HG02623 (cell line): ENCODE results near the gene NDST3.
"Not testable (repeated sequence)": the region's sequence is repeated elsewhere in the genome, so short reads cannot be mapped to it uniquely, and the experiment has no call there.

ENCODE experiments used
- ATAC-seq: cut with Tn5 transposase; IDR thresholded peaks from one replicate; pipeline ENCODE4 v1.9.1; 2021; ENCODE audit warnings: moderate library complexity; ENCODE audit not compliant: unreplicated experiment

Gene NDST3

GRCh38 chr4:118265312-118266144, 231.2 kb downstream of the NDST3 start:
- peak; percentile 51 for ATAC-seq

- ATAC-seq: not testable (repeated sequence)
Observed at GRCh38 chr4:118266145-118266496, 231.8 kb downstream of the NDST3 start.

DNA sequence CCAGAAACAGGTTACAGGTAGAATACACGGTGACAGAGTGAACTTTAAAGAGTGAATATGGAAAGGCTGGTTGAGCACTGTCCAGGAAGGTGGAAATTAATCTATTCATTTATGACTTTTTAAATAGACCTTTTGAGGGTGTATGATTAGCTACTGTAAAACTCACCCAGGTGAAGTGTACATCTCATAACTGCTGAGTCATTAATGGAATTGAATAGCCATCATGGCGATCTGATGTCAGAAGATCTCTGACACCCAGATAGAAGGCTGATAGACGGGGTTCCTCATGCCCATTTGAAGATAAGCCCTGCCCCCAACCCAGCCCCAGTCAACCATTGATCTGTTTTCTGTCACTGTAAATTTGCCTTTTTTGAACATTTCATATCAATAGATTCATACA, 234.5 kb downstream of the NDST3 start:
- ATAC-seq: no peak

- no peak for ATAC-seq
Observed at GRCh38 chr4:118270492-118270891, 236.2 kb downstream of the NDST3 start.

DNA sequence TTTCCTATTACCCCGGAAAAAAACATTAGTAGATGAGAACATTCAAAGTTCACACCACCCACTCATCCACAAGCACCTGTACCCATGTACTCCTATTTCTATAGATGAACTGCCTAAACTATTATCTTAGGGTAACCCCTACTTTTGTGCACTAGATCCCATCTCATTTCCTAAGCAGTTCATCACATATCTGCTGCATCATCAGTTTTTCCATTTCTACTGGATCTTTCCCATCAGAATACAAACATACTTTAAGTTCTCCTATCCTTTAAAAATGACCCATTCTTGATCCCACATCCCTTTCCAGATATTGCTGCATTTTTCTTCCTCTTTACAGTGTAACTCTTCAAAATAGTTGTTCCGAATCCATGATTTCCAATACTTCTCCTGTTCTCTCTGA, 237.5 kb downstream of the NDST3 start:
- no peak for ATAC-seq

- no peak for ATAC-seq
Observed at GRCh38 chr4:118273642-118274041, 239.4 kb downstream of the NDST3 start.

GRCh38 chr4:118276580-118276979, 242.3 kb downstream of the NDST3 start:
- ATAC-seq: no peak

DNA sequence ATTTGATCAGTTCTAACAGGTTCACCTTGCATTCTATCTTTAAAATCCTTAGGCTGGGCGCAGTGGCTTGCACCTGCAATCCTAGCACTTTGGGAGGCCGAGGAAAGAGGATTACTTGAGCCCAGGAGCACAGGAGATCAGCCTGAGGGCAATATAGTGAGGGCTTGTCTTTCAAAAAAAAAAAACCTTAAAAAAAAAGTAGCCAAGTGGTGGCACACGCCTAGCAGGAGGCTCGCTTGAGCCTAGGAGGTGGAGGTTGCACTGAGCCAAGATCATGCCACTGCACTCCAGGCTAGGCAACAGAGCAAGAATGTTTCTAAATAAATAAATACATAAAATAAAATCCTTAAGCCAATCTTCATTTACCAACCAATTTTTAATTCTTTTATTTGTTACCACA, 243.0 kb downstream of the NDST3 start:
- ATAC-seq: no peak

DNA sequence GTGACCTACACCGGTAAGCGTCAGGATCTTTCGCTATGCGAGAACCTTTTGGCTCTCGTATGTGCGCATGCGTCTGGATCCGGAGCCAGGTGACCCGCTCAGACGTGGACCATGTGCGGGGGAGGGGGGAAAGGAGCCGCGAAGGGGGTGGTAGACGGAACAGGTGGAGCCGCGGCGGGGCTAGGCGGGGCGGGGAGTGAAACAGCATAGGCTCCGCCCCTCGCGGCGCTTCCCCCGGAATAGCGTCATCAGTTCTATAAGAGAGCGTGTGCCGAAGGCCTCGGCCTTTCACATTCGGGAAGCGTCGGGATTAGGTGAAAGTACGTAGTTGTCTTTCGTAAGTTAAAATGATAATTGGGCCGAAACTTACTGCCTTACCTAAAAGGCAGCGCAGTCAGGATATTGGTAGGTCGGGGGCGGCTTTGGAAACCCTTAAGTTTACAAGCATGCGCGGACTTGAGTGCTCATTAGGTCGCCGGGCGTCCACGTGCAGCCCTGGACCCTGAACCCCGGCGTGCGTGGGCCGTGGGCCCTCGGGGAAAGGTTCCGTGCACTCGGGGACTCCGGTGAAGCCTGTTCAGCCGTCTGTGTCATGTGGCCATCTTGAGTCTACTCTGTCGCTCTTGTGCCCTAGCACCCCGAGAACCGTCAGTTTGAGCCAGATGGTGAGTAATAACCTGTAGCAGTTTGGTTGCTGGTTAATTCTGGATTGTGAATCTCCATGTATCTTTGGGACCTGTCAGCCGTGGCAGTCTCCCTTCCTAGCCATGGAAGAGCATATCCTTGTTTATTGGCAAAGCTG, 244.4 kb downstream of the NDST3 start:
- peak; percentile 78 for ATAC-seq

GRCh38 chr4:118279328-118279727, 245.0 kb downstream of the NDST3 start:
- ATAC-seq: no peak

DNA sequence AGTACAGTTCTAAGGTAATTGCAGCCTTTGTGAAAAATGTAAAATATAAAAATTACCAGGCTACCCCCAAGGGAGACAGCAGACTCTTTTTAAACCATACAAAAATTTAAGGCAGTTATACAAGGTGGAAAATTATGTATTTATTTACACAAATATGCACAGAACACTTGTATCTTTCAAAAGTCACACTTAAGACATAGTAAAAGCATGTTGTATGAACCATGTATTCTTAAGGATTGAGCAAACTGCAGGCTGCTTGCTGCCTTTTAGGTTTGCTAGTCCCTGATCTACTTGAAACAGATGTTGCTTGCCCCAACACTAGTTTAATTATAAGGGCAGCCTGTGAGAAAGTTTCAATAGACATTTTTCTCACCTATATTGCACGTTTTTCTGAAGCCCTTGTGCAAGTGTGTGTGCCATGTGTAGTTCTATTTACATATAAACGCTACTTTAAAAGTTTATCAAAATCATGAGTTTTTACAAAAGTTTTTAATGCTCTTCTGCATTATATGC, 245.7 kb downstream of the NDST3 start:
- ATAC-seq: no peak

- ATAC-seq: peak; percentile 22
Observed at GRCh38 chr4:118280501-118281218, 246.4 kb downstream of the NDST3 start.

- ATAC-seq: no peak
Observed at GRCh38 chr4:118281611-118282442, 247.5 kb downstream of the NDST3 start.

DNA sequence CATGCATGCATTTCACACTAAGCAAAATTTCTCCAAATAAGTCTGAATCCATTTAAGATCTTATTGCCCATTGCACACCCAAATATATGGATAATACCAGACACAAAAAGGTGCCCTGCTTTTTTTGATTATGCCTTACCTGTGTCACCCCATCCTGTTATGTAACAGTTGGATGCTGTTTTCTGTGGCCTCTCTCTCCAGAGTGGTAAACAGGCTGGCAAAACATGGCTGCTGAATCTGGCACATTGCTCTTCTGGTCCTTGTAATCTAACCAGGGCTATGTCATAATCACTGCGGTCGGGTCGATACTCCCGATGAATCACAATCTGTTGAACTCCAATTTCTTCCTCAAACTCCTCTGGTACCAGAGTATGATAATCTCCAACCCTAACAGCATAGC, 248.4 kb downstream of the NDST3 start:
- no peak for ATAC-seq

GRCh38 chr4:118284169-118284568, 249.9 kb downstream of the NDST3 start:
- peak; percentile 47 for ATAC-seq

DNA sequence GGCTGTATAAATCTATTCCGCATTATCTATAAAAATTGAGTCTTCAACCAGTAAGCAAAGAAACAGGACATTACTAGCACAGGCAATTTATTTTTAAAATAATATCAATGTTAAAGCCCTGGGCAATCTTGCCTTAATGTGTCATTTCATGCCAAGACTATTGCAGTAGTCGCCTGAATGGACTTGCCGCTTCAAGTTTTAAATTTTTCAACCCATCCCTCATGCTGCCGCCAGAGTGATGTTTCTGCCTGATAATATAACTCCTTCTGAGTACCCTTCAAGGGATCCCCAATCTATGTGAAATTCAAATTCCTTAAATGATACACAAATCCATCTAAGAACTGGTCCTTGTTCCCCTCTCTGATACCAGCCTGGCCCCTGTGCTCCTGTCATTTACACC, 251.6 kb downstream of the NDST3 start:
- ATAC-seq: no peak

- ATAC-seq: no peak
Observed at GRCh38 chr4:118286685-118287084, 252.4 kb downstream of the NDST3 start.

- no peak for ATAC-seq
Observed at GRCh38 chr4:118287711-118288451, 253.6 kb downstream of the NDST3 start.

GRCh38 chr4:118289794-118290193, 255.5 kb downstream of the NDST3 start:
- no peak for ATAC-seq

DNA sequence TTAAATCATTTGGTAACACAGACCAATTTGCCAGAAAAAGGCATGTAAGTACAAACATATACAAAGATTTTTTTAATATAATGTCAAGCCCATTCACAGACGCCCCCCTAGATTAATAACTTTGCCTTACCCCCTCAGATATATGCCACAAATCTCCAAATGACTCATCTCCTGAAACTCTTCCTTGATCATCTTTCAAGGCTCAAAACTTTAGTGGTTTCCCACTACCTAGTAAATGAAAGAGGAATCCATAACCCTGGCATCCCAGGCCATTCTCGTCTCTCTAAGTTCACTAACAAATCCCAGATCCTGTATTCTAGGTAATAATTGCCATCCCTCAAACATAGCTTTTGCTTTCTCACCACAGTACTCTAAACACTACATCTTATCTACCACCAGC, 256.7 kb downstream of the NDST3 start:
- ATAC-seq: no peak
